ENCODE data around the gene SF3B6. TPM values are rescaled to one million over a fixed set of nuclear protein-coding genes. Genes with fewer than 3 reads are reported as not detected.

Gene SF3B6
- total and polyA plus RNA-seq, 2 donors (not counting 3 experiments of a cell fraction or from before 2014, with no cell fraction given), result 105 to 150 TPM

GRCh38 chr2:24104906-24105305 lies 28.8 kb upstream of the SF3B6 start:
- H3K9me3 ChIP-seq (replicated peaks; ENCODE audit: control insufficient read depth, insufficient read depth, low read length), result no peaks in the 10 kb centered on the region
- H2AFZ ChIP-seq (ENCODE audit: low read depth, low read length), result no peak overlapping the region
- intact Hi-C loops (cut with micrococcal nuclease) (no loop called here), dilution Hi-C loops (cut with MboI; ENCODE audit: extremely low pct_ligation_motif_present, low sequenced_read_pairs) (no loop called here)
- CTCF ChIA-PET, result no interaction called here
- H3K9ac ChIP-seq (replicated peaks; ENCODE audit: extremely low read depth, insufficient read depth, low read length), result no peak overlapping the region
- no peak overlapping the region for H3K4me3 ChIP-seq (replicated peaks in 1 of 3; ENCODE audit: insufficient read depth in 1 of 3, low read depth in 1 of 3, low read length in 3 of 3)
- POLR2A ChIA-PET, result no interaction called here
- no peak overlapping the region for H3K4me2 ChIP-seq (ENCODE audit: insufficient read depth, low read length)
- BruUV-seq (replicated peaks), result no TSS peak
- H3K9me1 ChIP-seq (replicated peaks; ENCODE audit: control insufficient read depth, extremely low read depth, insufficient read depth, low read length), result no peaks in the 10 kb centered on the region
- DNase-seq (ENCODE audit: low read depth, low spot score) (no peak), FAIRE-seq (no peak)
- H3K4me1 ChIP-seq (ENCODE audit: control insufficient read depth, extremely low read depth, insufficient read depth, low read length), result no peaks in the 10 kb centered on the region
- peaks cover 0 to 2% of the 10 kb centered on the region in 2 experiments for H3K27me3 ChIP-seq (ENCODE audit: control insufficient read depth in 2 of 2, insufficient read depth in 2 of 2, low read length in 2 of 2)
- H4K20me1 ChIP-seq (replicated peaks; ENCODE audit: control insufficient read depth, extremely low read depth, insufficient read depth, low read length), result no peaks in the 10 kb centered on the region
- no peak overlapping the region for H3K27ac ChIP-seq (ENCODE audit: insufficient read depth, low read depth, low read length)
- no peaks in the 10 kb centered on the region for H3K79me2 ChIP-seq (ENCODE audit: control insufficient read depth, insufficient read depth, low read length)
- no peak for TF ChIP-seq MYC (IDR thresholded peaks at IDR 0.05; ENCODE audit: low read depth, low read length)
- TF ChIP-seq GATA2 (IDR thresholded peaks at IDR 0.05; ENCODE audit: insufficient read depth, insufficient read length, low read depth, low read length), result no peak
- TF ChIP-seq EZH2 (IDR thresholded peaks at IDR 0.05; ENCODE audit: borderline replicate concordance, low read depth, low read length, severe bottlenecking), result no peak
- TF ChIP-seq FOS (IDR thresholded peaks at IDR 0.05; ENCODE audit: borderline replicate concordance, insufficient read depth, low read length), result no peak
- no peak for TF ChIP-seq MAX (IDR thresholded peaks at IDR 0.05; ENCODE audit: insufficient read depth, insufficient read length)
- TF ChIP-seq JUN (IDR thresholded peaks at IDR 0.05; ENCODE audit: borderline replicate concordance, insufficient read depth, insufficient read length, low read depth), result no peak
- TF ChIP-seq CTCF (IDR thresholded peaks at IDR 0.05; ENCODE audit: extremely low read depth in 1 of 2, insufficient read depth in 1 of 2, low read depth in 1 of 2, low read length in 2 of 2), result no peak
- TF ChIP-seq POLR2AphosphoS5 (IDR thresholded peaks at IDR 0.05; ENCODE audit: insufficient read depth, low read depth, low read length), result no peak
- no peak for TF ChIP-seq POLR2A (IDR thresholded peaks at IDR 0.05; ENCODE audit: low read depth, low read length)
- no peaks in the 10 kb centered on the region for H3K36me3 ChIP-seq (ENCODE audit: control insufficient read depth in 2 of 2, extremely low read depth in 1 of 2, insufficient read depth in 2 of 2, low read length in 2 of 2)

Measured in endothelial cell of umbilical vein (primary cell).